ENCODE data around the gene ACTN1.

The ACTN1 gene

DNA sequence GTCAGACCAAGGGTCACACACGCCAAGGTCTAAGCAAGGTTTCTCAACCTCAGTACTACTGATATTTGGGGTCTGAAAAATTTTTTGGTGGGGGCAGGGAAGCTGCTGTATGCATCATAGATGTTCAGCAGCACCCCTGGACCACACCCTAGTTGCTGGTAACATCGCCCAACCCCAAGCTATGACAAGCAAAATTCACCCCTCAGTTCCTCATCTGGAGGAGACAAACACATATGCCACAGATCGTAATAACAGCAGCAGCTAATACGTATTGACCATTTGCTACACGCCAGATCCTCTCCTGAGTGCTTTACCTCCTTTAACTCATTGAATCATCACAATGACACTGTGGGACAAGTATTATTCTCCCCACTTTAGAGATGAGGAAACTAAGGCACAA lies 46.4 kb downstream of the ACTN1 start:
- no peak for DNase-seq

DNA sequence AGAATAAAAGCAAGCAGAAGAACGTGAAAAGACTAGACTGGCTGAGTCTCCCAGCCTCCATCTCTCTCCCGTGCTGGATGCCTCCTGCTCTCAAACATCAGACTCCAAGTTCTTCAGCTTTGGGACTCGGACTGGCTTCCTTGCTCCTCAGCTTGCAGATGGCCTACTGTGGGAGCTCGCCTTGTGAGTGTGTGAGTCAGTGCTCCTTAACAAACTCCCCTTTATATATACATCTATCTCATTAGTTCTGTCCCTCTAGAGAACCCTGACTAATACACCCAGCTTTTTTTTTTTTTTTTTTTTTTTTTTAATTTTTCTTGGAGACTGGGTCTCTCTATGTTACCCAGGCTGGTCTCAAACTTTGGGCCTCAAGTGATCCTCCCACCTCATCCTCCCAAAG lies 46.9 kb downstream of the ACTN1 start:
- DNase-seq: no peak

GRCh38 chr14:68931474-68932051 lies 47.5 kb downstream of the ACTN1 start:
- no peak for DNase-seq

- DNase-seq: no peak
Observed at GRCh38 chr14:68931063-68931462, 48.0 kb downstream of the ACTN1 start.

DNA sequence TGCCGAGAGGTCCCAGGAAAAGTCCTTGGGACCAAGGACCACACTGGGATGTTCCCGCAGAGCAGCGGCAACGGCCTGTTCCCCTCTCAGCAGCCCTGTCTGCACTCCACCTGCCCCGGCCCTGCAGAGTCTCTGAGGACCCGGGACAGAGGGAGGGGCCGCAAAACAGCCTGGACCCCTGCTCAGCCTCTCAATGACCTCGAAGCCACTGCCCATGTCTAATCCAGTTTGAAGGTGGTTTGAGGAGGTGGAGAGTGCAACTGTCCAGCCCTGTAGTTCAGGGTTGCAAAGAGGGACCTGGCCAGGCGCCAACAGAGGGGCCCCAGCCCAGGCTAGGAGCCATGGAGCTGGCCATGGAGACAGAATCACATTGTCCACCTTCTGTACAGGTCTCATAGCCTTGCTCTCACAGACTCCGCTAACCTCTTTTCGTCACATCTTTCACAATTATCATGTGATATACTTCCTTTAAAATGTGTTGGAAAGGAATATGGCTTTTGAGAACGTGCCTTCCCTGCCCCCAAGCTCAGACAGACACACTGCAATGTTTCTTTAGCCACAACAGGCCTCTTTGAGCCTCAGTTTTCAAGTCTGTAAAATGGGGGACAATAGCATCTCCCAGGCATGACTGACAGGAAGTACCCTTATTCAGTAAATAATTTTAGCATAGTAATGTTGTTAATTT lies 49.3 kb downstream of the ACTN1 start:
- no peak for DNase-seq

DNA sequence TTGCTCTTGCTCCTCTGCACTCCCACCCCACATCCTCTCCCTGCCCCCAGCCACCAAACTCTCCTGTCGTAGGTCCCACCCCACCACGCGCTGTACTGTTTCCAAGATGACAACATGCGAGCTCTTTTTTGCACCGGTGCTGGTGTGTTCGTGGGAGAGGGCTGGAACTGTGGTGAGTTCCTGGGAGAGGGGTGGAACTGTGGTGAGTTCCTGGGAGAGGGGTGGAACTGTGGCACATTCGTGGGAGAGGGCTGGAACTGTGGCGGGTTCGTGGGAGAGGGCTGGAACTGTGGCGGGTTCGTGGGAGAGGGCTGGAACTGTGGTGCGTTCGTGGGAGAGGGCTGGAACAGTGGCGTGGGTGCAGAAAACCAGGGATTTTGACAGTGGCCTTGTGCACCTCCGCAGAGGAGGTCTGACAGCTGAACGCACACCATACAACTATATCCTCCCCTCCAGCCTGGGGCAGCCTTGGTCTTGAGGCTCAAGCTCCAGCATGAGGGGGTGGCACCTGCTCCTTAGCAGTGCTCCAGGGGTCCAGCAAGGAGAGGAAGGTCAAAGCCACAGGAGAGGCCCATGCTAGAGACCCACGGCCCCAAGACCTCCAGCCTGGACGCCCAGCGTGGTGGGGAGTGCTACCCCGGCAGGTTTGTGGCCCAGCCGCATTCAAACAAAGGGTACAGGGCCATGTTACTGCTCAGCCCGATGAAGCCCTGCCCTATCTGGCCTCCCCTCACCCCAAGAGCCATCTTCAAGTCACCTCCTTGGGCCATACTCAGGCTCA lies 50.1 kb downstream of the ACTN1 start:
- DNase-seq: no peak

- DNase-seq: no peak
Observed at GRCh38 chr14:68927956-68928675, 51.0 kb downstream of the ACTN1 start.

GRCh38 chr14:68927089-68927488 lies 52.0 kb downstream of the ACTN1 start:
- no peak for DNase-seq

GRCh38 chr14:68926236-68926635 lies 52.9 kb downstream of the ACTN1 start:
- no peak for DNase-seq

DNA sequence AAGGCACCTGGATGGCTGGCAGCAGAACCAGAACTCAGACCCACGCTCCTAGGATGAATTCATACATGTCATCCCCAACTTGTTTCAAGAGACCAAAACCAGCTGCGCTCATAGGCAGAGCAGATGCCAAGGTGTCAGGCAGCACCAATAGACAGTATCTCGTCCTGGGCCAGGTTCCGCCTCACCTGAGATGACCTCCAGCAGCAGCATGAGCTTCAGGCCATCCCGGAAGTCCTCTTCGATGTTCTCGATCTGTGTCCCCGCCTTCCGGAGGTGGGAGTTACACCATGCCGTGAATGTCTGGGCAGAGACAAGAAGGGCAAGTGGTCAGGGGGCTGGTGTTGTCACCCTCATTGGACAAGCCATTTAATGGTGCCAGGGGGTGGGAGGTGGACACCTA lies 53.7 kb downstream of the ACTN1 start:
- no peak for DNase-seq

GRCh38 chr14:68924186-68925158 lies 54.6 kb downstream of the ACTN1 start:
- DNase-seq: no peak

DNA sequence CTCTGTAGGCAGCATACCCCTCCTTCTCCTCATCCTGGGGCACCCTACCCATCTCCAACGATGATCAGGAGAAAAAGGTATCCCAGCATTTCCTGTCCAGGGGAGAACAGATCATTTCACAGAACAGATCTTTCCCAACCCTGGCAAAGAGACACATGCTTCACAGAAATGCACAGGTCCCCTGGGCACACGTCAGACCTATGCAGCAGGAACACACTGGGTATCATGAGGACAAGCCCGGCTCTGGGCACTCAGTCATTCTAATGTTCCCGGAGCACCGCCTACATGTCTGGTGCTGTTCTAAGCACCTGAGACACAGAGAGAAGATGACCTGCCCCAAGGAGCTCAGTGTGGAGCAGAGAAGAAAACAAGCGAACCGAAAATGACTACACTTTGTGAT lies 56.2 kb downstream of the ACTN1 start:
- DNase-seq: no peak

DNA sequence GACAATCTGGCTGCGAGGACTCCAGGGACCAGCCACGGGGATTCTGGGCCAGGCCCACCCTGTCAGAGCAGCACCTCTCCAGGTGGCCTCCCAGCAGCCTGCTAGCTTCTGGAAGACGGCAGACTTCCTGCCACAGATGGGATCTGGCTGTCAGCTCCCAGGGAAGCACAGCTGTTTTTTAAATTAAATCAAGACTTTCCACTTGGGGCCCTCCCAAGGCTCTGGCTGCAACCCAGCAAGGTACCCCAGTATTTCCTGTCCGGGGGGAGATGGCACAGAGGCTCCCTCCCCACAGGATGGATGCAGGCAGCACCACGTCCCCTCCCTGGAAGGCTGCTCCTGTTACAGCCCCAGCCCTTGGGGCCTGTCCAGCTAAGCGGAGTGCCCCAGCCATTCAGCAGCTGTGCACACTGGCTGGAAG lies 56.9 kb downstream of the ACTN1 start:
- DNase-seq: no peak

- DNase-seq: no peak
Observed at GRCh38 chr14:68921666-68922065, 57.4 kb downstream of the ACTN1 start.

DNA sequence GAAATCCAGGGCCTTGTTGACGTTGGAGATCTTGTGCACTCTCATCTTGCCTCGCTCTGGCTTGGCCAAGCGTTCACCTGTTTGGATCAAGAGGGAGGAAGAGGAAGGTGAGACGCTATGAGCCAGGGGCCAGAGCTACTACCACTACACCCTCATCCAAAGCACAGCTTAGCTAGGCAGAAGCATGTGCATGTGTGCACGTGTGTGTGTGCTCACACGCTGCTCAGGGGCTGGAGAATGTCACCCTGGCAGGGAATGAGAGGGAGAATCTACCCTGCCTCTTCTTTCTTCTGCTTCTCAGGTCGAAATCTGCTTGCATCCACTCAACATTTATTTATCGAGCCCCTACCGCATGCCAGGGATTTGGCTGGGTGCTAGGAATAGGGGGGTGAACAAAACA lies 58.1 kb downstream of the ACTN1 start:
- DNase-seq: no peak

GRCh38 chr14:68919129-68919927 lies 59.8 kb downstream of the ACTN1 start:
- no peak for DNase-seq

GRCh38 chr14:68918612-68919011 lies 60.5 kb downstream of the ACTN1 start:
- DNase-seq: no peak

DNA sequence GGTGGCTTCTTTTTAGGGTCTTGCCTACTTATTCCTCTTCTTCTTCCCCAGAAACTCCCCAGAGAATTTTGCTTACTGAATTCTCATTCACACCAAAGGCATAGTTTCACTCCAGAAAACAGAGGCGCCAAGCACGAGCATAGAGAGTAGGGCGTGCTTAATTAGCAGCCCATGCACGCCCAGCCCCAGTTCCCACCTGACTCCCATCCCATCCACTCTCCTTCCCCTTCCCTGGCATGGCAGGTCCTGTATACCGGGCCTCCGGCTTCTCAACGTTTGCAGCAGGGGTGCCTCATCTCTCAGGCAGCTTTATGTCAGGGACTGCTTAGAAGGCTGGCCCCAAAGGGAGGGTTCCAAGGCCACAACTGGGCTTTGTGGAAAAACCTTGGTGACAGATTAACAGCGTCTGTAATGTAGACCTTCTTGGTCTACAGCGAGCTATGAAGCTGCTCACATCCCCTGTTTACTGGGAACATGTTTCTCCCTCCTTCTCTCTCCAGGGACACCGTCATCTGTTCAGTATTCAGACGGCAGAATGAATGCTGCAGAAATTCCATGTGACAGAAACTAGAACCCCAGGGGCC lies 62.7 kb downstream of the ACTN1 start:
- DNase-seq: no peak

DNA sequence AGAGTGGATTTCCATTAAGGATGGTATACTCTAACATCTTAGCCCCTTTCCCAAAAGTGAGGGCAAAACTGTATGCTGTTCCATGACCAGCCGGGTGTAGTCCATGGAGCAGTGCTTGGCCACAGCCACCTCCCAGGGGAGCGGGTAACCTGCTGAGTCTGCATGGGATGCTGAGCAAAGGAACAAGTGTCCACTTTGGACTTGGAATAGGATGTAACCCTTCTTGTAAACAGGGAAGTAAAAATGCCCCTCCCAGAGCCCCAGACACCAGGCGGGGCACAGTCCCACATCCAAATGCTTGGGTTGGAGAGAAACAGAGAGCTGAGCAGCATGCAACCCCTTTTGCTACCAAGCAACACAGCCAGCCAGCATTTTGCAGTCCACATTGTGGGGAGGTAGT lies 65.6 kb downstream of the ACTN1 start:
- DNase-seq: no peak

GRCh38 chr14:68911594-68912227 lies 67.4 kb downstream of the ACTN1 start:
- DNase-seq: no peak

DNA sequence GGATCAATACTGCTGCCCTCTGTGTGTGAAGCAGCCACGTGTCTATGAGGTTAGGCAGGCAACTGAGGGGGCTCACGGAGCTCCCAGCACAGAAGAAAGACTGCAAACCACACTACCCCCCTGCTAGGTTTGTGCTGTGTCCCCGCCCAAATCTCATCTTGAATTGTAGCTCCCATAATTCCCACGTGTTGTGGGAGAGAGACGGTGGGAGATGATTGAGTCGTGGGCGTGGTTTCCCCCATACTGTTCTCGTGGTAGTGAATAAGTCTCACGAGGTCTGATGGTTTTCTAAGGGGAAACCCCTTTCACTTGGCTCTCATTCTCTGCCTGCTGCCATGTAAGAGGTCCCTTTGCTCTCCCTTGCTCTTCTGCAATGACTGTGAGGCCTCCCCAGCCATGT lies 68.6 kb downstream of the ACTN1 start:
- no peak for DNase-seq

Data from DMS79 treated with DMSO at 0.1 percent for 48 hours (cell line).